HG03439 (cell line): ENCODE results near the gene CUL1.

ENCODE experiments used
- ATAC-seq: cut with Tn5 transposase; IDR thresholded peaks from one replicate; pipeline ENCODE4 v1.9.1; 2021; ENCODE audit warnings: mild to moderate bottlenecking, moderate library complexity; ENCODE audit not compliant: unreplicated experiment

CUL1 gene

DNA sequence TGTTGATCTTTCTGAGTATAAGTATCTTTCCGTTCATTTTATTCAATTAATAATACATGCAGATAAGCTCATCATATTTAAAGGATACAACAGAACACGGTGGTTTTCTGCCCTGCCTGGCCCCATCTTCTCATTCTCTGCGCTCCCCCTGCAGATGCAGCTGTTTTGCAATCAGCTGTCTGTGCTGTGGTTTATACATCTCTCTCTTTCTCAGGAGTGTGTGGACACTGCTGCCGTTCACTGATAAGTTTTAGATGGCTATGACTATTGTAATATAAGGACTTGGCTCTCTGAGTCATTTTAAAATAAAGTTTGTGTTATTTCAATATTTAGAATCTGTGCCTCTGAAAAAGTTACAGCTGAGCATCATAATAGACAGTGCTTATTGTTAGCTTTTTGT, 54.5 kb downstream of the CUL1 start:
- no peak for ATAC-seq

DNA sequence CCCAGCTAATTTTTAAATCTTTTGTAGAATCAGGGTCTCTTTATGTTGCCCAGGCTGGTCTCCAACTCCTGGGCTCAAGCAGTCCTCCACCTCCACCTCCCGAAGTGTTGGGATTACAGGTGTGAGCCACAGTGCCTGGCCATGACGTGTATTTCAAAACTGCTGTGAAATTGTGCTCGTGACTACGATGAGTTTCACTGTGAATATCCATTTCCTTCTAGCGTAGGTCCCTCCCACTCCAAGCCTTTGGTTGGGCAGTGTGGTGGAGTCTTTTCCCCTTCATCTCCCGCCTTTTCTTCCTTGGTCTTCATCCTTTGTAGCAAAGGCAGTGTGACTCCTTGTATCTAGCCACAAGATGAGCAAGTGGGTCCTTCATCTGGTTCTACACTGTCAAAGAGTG, 56.2 kb downstream of the CUL1 start:
- no peak for ATAC-seq

- ATAC-seq: no peak
Measured at GRCh38 chr7:148761499-148762278, 63.0 kb downstream of the CUL1 start.

DNA sequence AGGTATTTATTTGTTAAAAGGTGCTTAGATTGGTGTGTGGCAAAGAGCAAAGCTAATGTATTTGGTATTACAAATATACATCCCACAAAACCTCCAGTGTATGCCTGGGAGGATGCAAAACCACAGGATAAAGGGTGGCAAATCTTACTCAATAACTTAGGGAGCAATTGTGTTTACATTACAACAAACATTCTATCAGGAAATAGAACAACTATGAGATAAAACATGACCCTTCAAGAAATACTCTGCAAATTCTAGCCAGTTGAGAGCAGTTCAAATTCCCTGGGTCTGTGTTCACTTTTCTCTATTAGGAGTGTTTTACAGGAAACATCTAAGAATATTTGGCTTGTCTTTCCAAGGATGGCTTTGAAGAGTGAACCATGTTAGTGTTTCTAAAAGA, 64.9 kb downstream of the CUL1 start:
- ATAC-seq: no peak

DNA sequence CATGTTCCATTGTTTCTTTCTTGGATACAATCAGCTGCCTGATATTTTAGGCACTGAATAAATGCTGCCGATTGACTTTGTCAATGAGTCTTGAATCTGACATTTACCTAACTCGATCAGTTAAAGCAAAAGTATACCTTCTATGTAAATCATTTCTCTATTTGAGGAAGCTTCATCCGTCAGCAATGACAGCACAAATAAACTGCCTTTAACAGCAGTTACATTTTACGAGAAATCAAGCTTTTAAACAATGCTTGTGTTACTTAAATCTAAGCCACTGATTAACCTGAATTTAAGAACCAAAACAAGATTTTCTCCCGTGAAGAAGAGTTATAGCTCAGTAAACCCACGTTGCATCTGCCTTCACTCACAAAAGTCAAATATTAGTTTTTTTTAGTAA, 71.3 kb downstream of the CUL1 start:
- ATAC-seq: no peak

DNA sequence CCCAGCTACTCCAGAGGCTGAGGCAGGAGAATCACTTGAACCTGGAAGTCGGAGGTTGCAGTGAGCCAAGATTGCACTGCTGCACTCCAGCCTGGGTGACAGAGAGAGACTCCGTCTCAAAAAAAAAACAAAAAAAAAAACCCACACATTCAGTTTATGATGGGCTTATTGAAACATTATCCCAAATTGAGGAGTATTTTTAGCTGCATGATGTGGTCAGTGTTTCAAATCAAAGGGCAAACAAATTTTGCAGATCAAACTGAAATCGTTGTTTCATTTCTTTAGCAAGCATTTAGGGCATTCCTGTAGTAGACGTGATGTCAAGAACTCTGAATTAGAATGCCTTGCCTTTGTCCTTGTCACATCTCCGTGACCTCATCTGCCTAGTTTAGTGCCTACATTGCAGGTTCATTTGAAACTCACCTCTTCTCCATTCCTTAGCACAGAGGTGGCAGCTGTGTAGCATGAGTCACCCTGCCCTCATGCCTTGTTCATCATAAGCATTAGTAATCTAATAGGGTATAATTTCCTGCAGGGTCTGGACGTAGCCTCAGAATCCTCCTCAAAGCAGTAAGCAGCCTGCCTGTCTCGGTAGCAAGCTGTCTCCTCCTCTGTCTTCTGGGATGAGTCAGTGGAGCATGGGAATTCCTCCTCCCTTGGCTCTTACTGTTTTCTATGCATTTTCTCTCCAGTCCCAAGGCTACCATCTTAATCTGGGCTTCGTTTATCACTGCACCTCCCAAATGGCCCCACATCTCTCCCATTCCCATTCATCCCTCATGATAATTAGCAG, 73.8 kb downstream of the CUL1 start:
- no peak for ATAC-seq

GRCh38 chr7:148773334-148773733, 74.6 kb downstream of the CUL1 start:
- ATAC-seq: no peak

DNA sequence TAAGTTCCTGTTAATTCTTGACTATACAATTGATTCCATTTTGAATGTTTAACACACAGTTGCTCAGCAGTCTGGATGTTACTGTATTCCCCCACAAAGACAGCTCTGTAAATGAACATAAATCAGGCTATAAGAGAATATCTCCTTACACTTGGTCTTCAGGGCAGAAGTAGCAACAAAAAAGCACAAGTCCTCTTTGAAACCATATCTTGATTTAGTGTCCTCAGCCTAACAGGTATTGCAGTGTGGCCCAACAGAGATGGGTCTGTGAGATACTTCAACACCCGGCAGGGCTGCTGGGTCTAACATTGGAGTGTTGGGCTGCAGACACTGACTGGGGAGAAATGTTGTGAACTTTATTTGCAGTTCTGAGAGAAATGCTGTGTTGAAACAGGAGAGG, 75.8 kb downstream of the CUL1 start:
- no peak for ATAC-seq

- no peak for ATAC-seq
Measured at GRCh38 chr7:148782757-148783456, 84.2 kb downstream of the CUL1 start.

- ATAC-seq: no peak
Measured at GRCh38 chr7:148783801-148784527, 85.3 kb downstream of the CUL1 start.

- no peak for ATAC-seq
Measured at GRCh38 chr7:148787571-148788295, 89.0 kb downstream of the CUL1 start.

- ATAC-seq: no peak
Measured at GRCh38 chr7:148789220-148789619, 90.5 kb downstream of the CUL1 start.

DNA sequence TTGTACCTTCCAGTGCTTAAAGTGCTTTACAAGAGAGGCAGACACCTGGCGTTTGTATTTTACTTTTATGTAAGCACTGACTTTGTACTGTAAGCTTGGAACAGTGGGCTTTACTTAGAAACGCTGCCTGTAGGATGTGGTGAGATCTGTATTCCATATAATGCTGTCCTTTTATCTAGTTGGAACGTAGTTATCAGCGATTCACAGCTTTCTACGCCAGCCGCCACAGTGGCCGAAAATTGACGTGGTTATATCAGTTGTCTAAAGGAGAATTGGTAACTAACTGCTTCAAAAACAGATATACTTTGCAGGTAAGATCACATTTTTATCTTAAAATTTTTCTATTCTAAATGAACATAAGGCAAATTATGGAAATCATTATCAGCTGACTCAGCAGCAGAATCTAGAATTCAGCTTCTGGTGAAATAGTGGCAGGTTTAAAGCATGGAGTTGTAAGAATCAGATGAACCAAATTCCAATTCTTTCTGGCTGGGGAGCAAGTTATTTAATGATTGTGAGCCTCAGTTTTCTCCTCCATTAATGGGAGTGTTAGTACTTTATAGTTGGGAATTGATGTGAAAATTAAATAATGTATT, 91.5 kb downstream of the CUL1 start:
- no peak for ATAC-seq

GRCh38 chr7:148790850-148791249, 92.1 kb downstream of the CUL1 start:
- ATAC-seq: no peak

GRCh38 chr7:148791546-148791945, 92.8 kb downstream of the CUL1 start:
- no peak for ATAC-seq

DNA sequence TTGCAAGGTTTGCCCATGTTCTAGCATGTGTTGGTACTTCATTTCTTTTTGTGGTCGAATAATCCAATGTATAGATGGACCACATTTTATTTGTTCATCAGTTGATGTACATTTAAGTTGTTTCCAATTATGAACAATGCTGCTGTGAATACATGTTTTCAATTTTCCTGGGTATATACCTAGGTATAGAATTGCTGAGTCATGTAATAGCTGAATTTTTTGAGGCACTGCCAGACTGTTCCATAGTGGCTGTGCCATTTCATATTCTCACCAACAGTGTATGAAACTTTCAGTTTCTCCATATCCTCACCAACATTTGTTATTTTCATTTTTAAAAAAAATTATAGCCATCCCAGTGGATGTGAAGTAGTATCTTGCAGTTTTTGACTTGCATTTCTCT, 94.9 kb downstream of the CUL1 start:
- ATAC-seq: no peak

- no peak for ATAC-seq
Measured at GRCh38 chr7:148794476-148794875, 95.8 kb downstream of the CUL1 start.

DNA sequence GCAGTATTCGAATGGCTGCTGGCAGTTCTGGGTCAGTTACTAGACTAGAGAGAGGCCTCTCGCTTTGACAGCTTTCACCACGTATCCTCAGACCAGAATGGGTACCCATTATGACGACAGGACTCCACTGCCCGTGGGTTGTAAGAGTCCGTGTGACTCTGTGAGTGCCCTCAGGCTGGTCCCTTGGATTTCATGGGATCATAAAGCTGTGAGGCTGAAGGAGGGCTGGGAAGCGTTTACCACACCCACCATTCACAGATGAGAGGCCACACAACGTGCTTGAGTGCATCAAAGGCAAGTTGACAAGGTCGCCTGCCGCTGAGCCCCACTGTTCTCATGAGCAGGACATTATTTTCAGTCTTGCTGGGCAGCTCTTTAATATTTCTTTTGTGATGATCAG, 98.1 kb downstream of the CUL1 start:
- ATAC-seq: no peak

DNA sequence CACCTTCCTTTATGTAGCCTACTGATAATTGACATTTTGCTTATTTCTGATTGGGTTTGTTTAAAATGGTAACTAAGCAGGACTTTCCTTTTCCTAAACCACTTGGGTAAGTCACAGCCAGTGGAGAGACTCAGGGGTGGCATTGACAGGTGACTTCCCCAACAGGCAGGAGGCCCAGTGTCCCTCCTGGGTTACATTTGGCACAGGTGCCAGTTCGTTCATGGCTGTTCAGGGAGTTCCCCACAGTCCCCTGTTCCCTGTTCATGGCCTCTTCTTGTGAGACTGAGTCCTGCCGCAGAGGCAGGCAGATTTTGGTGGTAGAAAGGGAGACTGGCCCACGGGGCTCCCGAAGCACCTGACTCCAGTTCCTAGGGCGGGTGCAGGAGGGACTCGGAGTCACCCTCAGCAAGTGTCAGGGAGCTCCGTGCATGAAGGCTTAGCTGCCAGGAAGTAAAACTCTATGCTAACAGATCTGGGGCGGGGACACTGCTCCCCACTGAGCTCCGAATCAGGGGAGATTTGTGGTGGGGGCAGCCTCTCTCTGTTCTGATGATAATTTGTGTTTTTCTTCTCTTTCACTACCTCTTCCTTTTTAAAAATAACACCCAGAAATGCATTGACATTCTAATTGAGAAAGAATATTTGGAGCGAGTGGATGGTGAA, 101.3 kb downstream of the CUL1 start:
- ATAC-seq: no peak

DNA sequence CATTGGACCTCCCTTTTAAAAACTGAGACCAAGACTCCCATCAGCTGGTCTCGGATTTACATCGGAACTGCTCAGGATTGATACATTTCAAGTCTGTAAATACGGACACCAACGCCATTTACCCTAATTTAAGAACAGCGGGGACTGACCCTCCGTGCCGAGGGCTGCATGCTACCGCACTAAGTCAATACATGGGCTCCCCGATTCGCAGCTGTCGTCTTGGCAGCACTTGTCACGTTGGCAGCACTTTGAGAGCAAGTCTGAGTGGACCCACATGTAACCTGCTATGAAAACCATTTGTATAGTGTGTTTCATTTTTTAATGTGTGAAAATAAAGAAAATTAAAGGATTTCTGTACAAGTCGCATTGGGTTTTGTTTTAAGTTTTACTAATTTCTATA, 102.0 kb downstream of the CUL1 start:
- ATAC-seq: no peak
